Sigmoid colon (tissue), 4 donors: ENCODE measurements around the gene THBS4.

Source experiments
- EP300 ChIP-seq, 4 donors: sonication (generic); formaldehyde crosslinking; IDR thresholded peaks; one replicate each; pipeline ENCODE4 v1.6.1; 2017; ENCODE audit warnings: antibody characterized with exemption in 4 of 4
- TF ChIP-seq, protein P1 (sequence below), 4 experiments: fragments of 450-650 bp in 3 of 4; fragments of 200-600 bp in 1 of 4; IDR thresholded peaks; one replicate each; pipeline ENCODE4 v1.5.1; 2016 to 2019; ENCODE audit warnings: antibody characterized with exemption in 4 of 4, mild to moderate bottlenecking in 3 of 4, moderate library complexity in 2 of 4

DNA sequence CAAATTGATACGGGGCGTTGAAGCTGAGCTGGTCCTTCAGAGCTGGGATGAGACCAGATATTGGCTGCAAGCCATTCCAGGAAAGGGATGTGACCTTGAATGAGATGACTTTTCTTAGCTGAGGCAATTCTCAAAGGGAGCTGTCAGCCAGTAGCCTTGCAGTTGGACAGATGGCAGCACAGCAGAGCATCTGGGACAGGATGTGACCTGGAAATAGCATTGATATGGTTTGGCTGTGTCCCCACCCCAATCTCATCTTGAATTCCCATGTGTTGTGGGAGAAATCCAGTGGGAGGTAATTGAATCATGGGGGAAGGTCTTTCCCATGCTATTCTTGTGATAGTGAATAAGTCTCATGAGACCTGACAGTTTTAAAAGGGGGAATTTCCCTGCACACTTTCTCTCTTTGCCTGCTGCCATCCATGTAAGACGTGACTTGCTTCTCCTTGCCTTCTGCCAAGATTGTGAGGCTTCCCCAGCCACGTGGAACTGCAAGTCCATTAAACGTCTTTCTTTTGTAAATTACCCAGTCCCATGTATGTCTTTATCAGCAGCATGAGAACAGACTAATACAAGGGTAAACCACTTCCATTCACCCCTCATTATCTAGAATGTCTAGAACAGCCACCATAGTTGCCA is 24.3 kb upstream of the THBS4 start:
- TF ChIP-seq, protein P1, sequence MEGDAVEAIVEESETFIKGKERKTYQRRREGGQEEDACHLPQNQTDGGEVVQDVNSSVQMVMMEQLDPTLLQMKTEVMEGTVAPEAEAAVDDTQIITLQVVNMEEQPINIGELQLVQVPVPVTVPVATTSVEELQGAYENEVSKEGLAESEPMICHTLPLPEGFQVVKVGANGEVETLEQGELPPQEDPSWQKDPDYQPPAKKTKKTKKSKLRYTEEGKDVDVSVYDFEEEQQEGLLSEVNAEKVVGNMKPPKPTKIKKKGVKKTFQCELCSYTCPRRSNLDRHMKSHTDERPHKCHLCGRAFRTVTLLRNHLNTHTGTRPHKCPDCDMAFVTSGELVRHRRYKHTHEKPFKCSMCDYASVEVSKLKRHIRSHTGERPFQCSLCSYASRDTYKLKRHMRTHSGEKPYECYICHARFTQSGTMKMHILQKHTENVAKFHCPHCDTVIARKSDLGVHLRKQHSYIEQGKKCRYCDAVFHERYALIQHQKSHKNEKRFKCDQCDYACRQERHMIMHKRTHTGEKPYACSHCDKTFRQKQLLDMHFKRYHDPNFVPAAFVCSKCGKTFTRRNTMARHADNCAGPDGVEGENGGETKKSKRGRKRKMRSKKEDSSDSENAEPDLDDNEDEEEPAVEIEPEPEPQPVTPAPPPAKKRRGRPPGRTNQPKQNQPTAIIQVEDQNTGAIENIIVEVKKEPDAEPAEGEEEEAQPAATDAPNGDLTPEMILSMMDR (IDR thresholded peaks at IDR 0.05) = no peak
- no peak for TF ChIP-seq EP300 (IDR thresholded peaks at IDR 0.05)
